Natural killer cell (primary cell): ENCODE results near the gene UNC5B. TPM values are rescaled to one million over a fixed set of nuclear protein-coding genes. Genes with fewer than 3 reads are reported as not detected.

ENCODE experiments used
- ATAC-seq, 3 donors: fragments of 150-1000 bp in 2 of 3; fragments of 200-7000 bp in 1 of 3; cut with Tn5 transposase; 1 replicate in 1 of 3; 2 replicates in 2 of 3; pipeline ENCODE4 v1.10.0; 2021; ENCODE audit warnings: mild to moderate bottlenecking in 2 of 3, moderate library complexity in 2 of 3
- DNase-seq, 2 donors: peaks; one replicate each; pipeline versions ENCODE4 v3.0.0 to v3.0.0-alpha.2; 2013 to 2021; ENCODE audit warnings: mixed read lengths in 1 of 2
- H3K27ac ChIP-seq: one replicate; pipeline ENCODE4 v1.5.1; 2013; ENCODE audit warnings: mild to moderate bottlenecking, low read length
- H3K27me3 ChIP-seq: one replicate; pipeline ENCODE4 v1.6.1; 2013; ENCODE audit warnings: low read length; ENCODE audit not compliant: control insufficient read depth, insufficient read depth
- H3K36me3 ChIP-seq: one replicate; pipeline ENCODE4 v1.6.1; 2013; ENCODE audit warnings: low read length; ENCODE audit not compliant: control insufficient read depth, insufficient read depth
- H3K4me1 ChIP-seq: one replicate; pipeline ENCODE4 v1.6.1; 2013; ENCODE audit warnings: low read length; ENCODE audit not compliant: control insufficient read depth, insufficient read depth
- H3K4me3 ChIP-seq: one replicate; pipeline ENCODE4 v1.5.1; 2013; ENCODE audit warnings: low read length
- H3K9me3 ChIP-seq: one replicate; pipeline ENCODE4 v1.6.1; 2013; ENCODE audit warnings: low read length; ENCODE audit not compliant: control insufficient read depth, insufficient read depth
- H3K27ac Mint-ChIP-seq, 2 donors: one replicate each; pipeline ENCODE4 v1.8.0; 2022; ENCODE audit warnings: mild to moderate bottlenecking in 2 of 2, mixed read lengths in 2 of 2, moderate library complexity in 1 of 2
- H3K27me3 Mint-ChIP-seq, 2 donors: one replicate each; pipeline ENCODE4 v1.8.0; 2022; ENCODE audit warnings: low read depth in 2 of 2, mixed read lengths in 2 of 2
- H3K36me3 Mint-ChIP-seq: one replicate; pipeline ENCODE4 v1.8.0; 2022; ENCODE audit warnings: mixed read lengths
- H3K4me1 Mint-ChIP-seq, 2 donors: one replicate each; pipeline ENCODE4 v1.8.0; 2022; ENCODE audit warnings: mixed read lengths in 2 of 2
- H3K4me3 Mint-ChIP-seq: one replicate; pipeline ENCODE4 v1.8.0; 2022; ENCODE audit warnings: mild to moderate bottlenecking, moderate library complexity, mixed read lengths
- H3K9me3 Mint-ChIP-seq, 2 donors: one replicate each; pipeline ENCODE4 v1.8.0; 2022; ENCODE audit warnings: mixed read lengths in 2 of 2
- WGBS: methylation state at CpG from one replicate; pipeline ENCODE4 v1.1.7; 2013; ENCODE audit warnings: missing lambda C conversion rate; ENCODE audit not compliant: insufficient coverage; 5-methylcytosine and 5-hydroxymethylcytosine counted together
- intact Hi-C: fragments of 100-400 bp; cut with micrococcal nuclease; formaldehyde crosslinking; loops from one replicate; pipeline ENCODE4 v1.14.2; 2022
- total RNA-seq, 4 donors: library from RNA; stranded (reverse); fragments of 120-200 nt in 1 of 4; gene quantifications; one replicate each; pipeline versions ENCODE4 v1.2.3 to v1.2.4, GENCODE V29; 2013 to 2022
- TF ChIP-seq, protein P1 (sequence below): fragments of 200-600 bp; IDR thresholded peaks from one replicate; pipeline ENCODE4 v1.8.0; 2022; ENCODE audit warnings: antibody characterized with exemption

UNC5B gene
- total RNA-seq, 3 donors from 2014 or later (not counting 1 experiment from before 2014, with no cell fraction given) = 0.09 to 0.65 (median 0.09) TPM

DNA sequence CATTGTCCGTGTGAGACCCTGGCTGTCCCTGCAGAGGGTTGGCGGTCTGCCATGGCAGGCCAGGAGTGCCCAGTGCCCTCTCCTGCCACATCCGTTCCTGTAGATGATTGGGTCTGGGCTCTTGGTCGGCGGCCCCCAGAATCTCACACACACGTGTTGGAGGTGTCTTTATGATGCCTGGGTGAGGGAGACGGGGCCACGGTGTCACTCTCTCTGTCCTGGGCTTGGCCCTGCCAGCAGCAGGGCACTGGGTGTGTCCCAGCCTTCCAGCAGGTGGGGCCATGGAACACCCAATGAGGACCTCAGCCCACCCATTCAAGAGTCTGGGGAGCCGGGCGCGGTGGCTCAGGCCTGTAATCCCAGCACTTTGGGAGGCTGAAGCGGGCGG, 30.2 kb downstream of the UNC5B start:
- Mint-ChIP-seq H3K27me3 (peaks cover 4 to 10% of the 10 kb centered on the region in 2 donors), H3K36me3 (no peaks in the 10 kb centered on the region), H3K27ac (no peak overlapping the region), H3K4me1 (peaks cover 0 to 7% of the 10 kb centered on the region in 2 donors), H3K9me3 (no peaks in the 10 kb centered on the region), H3K4me3 (no peak overlapping the region)
- H3K36me3 ChIP-seq = no peaks in the 10 kb centered on the region
- WGBS = 93% methylated on average over 13 of the region's 13 CpGs
- no peaks in the 10 kb centered on the region for H3K27me3 ChIP-seq
- no peak overlapping the region for H3K4me3 ChIP-seq
- intact Hi-C loops = no loop called here
- no peak overlapping the region for H3K27ac ChIP-seq
- H3K4me1 ChIP-seq = no peaks in the 10 kb centered on the region
- H3K9me3 ChIP-seq = no peaks in the 10 kb centered on the region
- ATAC-seq (no peak), DNase-seq (no peak)
- TF ChIP-seq, protein P1, sequence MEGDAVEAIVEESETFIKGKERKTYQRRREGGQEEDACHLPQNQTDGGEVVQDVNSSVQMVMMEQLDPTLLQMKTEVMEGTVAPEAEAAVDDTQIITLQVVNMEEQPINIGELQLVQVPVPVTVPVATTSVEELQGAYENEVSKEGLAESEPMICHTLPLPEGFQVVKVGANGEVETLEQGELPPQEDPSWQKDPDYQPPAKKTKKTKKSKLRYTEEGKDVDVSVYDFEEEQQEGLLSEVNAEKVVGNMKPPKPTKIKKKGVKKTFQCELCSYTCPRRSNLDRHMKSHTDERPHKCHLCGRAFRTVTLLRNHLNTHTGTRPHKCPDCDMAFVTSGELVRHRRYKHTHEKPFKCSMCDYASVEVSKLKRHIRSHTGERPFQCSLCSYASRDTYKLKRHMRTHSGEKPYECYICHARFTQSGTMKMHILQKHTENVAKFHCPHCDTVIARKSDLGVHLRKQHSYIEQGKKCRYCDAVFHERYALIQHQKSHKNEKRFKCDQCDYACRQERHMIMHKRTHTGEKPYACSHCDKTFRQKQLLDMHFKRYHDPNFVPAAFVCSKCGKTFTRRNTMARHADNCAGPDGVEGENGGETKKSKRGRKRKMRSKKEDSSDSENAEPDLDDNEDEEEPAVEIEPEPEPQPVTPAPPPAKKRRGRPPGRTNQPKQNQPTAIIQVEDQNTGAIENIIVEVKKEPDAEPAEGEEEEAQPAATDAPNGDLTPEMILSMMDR = no peak

DNA sequence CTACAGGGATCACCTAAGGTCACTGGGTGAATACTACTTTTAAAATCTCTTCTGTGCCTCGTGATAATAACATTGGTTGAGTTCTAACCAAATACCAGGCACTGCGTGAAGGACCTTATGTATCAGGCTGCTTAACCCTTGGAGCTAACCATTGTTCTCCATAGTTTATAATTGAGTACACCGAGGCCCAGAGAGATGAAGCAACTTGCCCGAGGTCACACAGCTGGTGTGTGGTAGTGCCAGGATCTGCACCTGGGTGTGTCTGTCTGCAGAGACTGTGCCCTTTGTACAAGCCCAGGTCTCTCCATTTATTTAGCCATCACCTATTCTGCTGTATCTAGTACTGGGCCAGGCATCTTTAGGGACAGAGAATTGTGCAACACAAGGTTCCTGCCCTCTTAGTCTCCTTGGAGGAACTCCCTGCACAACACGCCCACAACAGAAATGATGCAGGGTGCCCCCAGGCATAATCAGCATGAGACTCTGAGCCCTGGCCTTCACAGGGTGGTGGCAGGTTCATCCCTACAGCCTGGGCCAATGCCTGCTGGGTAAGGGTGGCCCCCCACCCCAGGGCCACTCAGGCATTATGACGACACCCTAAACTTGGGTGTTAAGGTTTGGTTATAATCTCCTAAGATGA, 31.5 kb downstream of the UNC5B start:
- peaks cover 4 to 10% of the 10 kb centered on the region in 2 donors for H3K27me3 Mint-ChIP-seq
- H3K36me3 Mint-ChIP-seq = no peaks in the 10 kb centered on the region
- Histone ChIP-seq H3K4me1 (no peaks in the 10 kb centered on the region), H3K27me3 (no peaks in the 10 kb centered on the region), H3K4me3 (no peak overlapping the region), H3K36me3 (no peaks in the 10 kb centered on the region), H3K27ac (no peak overlapping the region), H3K9me3 (no peaks in the 10 kb centered on the region)
- no peak for DNase-seq
- intact Hi-C loops = no loop called here
- no peak overlapping the region for H3K27ac Mint-ChIP-seq
- H3K4me1 Mint-ChIP-seq = peaks cover 0 to 7% of the 10 kb centered on the region in 2 donors
- H3K9me3 Mint-ChIP-seq = no peaks in the 10 kb centered on the region
- no peak overlapping the region for H3K4me3 Mint-ChIP-seq
- TF ChIP-seq, protein P1 = no peak
- ATAC-seq = no peak
- 83% methylated on average over 6 of the region's 6 CpGs for WGBS

DNA sequence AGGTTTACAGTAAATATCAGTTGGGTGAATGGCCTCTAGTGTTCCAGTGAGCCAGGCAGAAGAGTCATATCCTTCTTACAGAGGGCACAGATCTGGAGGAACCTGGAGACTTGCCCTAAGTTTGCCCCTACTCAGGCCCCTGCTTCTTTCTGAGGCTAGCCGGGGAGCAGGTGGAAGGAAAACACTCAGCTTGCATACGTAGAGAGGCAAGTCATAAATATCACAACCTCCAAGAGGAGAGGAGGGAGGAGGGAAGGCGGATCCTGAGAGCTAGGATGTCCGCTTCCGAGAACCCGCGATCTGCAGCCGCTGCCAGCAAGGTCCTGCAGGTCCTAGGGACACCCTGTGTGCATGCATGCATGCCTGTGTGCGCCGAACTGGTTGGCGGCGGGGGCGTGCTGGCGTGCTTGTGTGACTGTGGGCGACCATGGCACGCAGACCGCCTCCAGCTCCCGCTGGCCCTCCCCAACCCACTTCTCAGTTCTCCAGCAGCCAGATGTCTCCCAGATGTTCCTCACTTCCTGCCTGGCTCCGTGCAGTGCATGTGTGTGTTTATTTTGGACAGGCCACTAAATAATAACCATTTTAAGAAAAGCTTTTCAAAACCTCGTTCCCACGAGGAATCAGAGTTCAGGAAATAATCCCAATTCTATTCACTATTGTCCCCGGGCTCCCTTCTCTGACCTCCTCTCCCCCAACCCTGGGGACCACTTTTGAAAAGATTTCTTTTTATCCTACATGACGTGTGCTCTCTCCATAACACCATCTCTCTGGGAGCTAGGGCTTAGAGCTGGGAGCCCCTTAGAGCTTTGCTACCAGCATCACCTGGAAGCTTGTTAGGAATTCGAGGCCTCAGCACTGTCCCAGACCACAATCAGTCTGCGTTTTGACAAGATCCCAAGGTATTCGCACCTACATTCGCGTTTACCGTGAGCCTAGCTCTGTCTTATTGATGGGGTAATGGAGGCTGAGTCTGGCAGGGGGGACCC, 32.4 kb downstream of the UNC5B start:
- Mint-ChIP-seq H3K4me3 (no peak overlapping the region), H3K36me3 (no peaks in the 10 kb centered on the region), H3K27me3 (peaks cover 4 to 10% of the 10 kb centered on the region in 2 donors), H3K4me1 (peaks cover 0 to 7% of the 10 kb centered on the region in 2 donors), H3K9me3 (no peaks in the 10 kb centered on the region), H3K27ac (no peak overlapping the region)
- no peaks in the 10 kb centered on the region for H3K36me3 ChIP-seq
- no peak overlapping the region for H3K4me3 ChIP-seq
- 29% methylated on average over 29 of the region's 29 CpGs for WGBS
- ATAC-seq (no peak), DNase-seq (no peak)
- TF ChIP-seq, protein P1 = no peak
- no peaks in the 10 kb centered on the region for H3K4me1 ChIP-seq
- no peaks in the 10 kb centered on the region for H3K27me3 ChIP-seq
- intact Hi-C loops = no loop called here
- no peak overlapping the region for H3K27ac ChIP-seq
- H3K9me3 ChIP-seq = no peaks in the 10 kb centered on the region
